A673 (cell line): ENCODE data around the gene MAPK8IP3. TPM values are rescaled to one million over a fixed set of nuclear protein-coding genes. Genes with fewer than 3 reads are reported as not detected.

Experiments used
- BruUV-seq: library from RNA; stranded (reverse); fragments of 400-500 nt; replicated peaks from 2 replicates; lab custom pipeline; 2021; lab: Mats Ljungman, UMichigan
- CTCF ChIA-PET: fragments of 300-600 bp; sonication (Branson Sonifier 250); formaldehyde crosslinking; loops from one replicate; lab custom pipeline; 2022; ENCODE audit warnings: antibody characterized with exemption; lab: Charles Lee
- POLR2A ChIA-PET: fragments of 300-600 bp; sonication (Branson Sonifier 250); formaldehyde crosslinking; loops from one replicate; lab custom pipeline; 2022; ENCODE audit warnings: antibody characterized with exemption; ENCODE audit not compliant: low non-redundant PET; lab: Charles Lee
- DNase-seq: peaks from one replicate; pipeline ENCODE4 v3.0.0-alpha.2; 2015; ENCODE audit warnings: low spot score
- H3K27ac ChIP-seq: fragments of 200-600 bp; sonication (generic); 2 replicates; pipeline ENCODE4 v1.5.1; 2016; ENCODE audit warnings: mixed run types, low read depth, mild to moderate bottlenecking, mixed read lengths, antibody characterized with exemption, low read length; ENCODE audit not compliant: poor library complexity, severe bottlenecking
- H3K27me3 ChIP-seq: fragments of 200-600 bp; sonication (generic); replicated peaks from 2 replicates; pipeline ENCODE4 v1.6.1; 2017; ENCODE audit warnings: mixed run types, low read depth, mild to moderate bottlenecking, mixed read lengths, antibody characterized with exemption, low read length; ENCODE audit not compliant: insufficient read depth, poor library complexity
- H3K36me3 ChIP-seq: fragments of 200-600 bp; sonication (generic); 2 replicates; pipeline ENCODE4 v1.6.1; 2016; ENCODE audit warnings: mixed run types, mild to moderate bottlenecking, mixed read lengths, antibody characterized with exemption, low read length; ENCODE audit not compliant: insufficient read depth, poor library complexity, severe bottlenecking
- H3K4me1 ChIP-seq: fragments of 200-600 bp; sonication (generic); 2 replicates; pipeline ENCODE4 v1.6.1; 2017; ENCODE audit warnings: mixed run types, mild to moderate bottlenecking, mixed read lengths, antibody characterized with exemption, low read length; ENCODE audit not compliant: insufficient read depth, poor library complexity, severe bottlenecking
- H3K4me3 ChIP-seq: fragments of 200-600 bp; sonication (generic); 2 replicates; pipeline ENCODE4 v1.5.1; 2016; ENCODE audit warnings: low read depth, mixed run types, mild to moderate bottlenecking, mixed read lengths, low read length; ENCODE audit not compliant: poor library complexity, severe bottlenecking
- H3K9me3 ChIP-seq: fragments of 200-600 bp; sonication (generic); 2 replicates; pipeline ENCODE4 v1.6.1; 2016; ENCODE audit warnings: mixed run types, low read depth, mild to moderate bottlenecking, mixed read lengths, antibody characterized with exemption, low read length; ENCODE audit not compliant: poor library complexity, severe bottlenecking
- CTCF ChIP-seq: fragments of 300-800, 200-600 bp; sonication (generic); conservative IDR thresholded peaks from 2 replicates; pipeline ENCODE4 v1.5.1; 2017; ENCODE audit warnings: low read depth, mild to moderate bottlenecking, antibody characterized with exemption, low read length, moderate library complexity, mixed read lengths
- EZH2 ChIP-seq: fragments of 200-600 bp; sonication (generic); IDR thresholded peaks from 2 replicates; pipeline ENCODE4 v1.6.1; 2017; ENCODE audit warnings: borderline replicate concordance, low read depth, mild to moderate bottlenecking, mixed read lengths, antibody characterized with exemption, low read length; ENCODE audit not compliant: poor library complexity, severe bottlenecking
- intact Hi-C: fragments of 100-400 bp; cut with micrococcal nuclease; formaldehyde crosslinking; loops from one replicate; pipeline ENCODE4 v1.10.0; 2022; ENCODE audit not compliant: unreplicated experiment
- total RNA-seq: library from RNA; stranded (reverse); gene quantifications from 2 replicates; pipeline ENCODE4 v1.2.3, GENCODE V29; 2021

The MAPK8IP3 gene
- total RNA-seq, 1 experiment from 2014 or later: 69.2 TPM

- no TSS peak for BruUV-seq
- DNase-seq: no peak
- POLR2A ChIA-PET: no interaction called here
- no peaks in the 10 kb centered on the region for H3K9me3 ChIP-seq
- TF ChIP-seq EZH2 (no peak), CTCF (no peak)
- no peaks in the 10 kb centered on the region for H3K27me3 ChIP-seq
- H3K36me3 ChIP-seq: peaks cover 81% of the 10 kb centered on the region
- no peak overlapping the region for H3K4me3 ChIP-seq
- intact Hi-C loops: no loop called here
- H3K4me1 ChIP-seq: no peaks in the 10 kb centered on the region
- no peak overlapping the region for H3K27ac ChIP-seq
- CTCF ChIA-PET: no interaction called here
These were observed 38.7 kb upstream of the MAPK8IP3 start for GRCh38 chr16:1667271-1667670.

- ChIA-PET CTCF (interaction anchor here (0.6 kb wide), 1 partner anchor 1044 kb away, joined by 3 read pairs; no protein-coding TSS in a partner anchor), POLR2A (no interaction called here)
- no peaks in the 10 kb centered on the region for H3K4me1 ChIP-seq
- no peak overlapping the region for H3K27ac ChIP-seq
- BruUV-seq: no TSS peak
- intact Hi-C loops: no loop called here
- H3K4me3 ChIP-seq: no peak overlapping the region
- TF ChIP-seq EZH2 (no peak), CTCF (no peak)
- DNase-seq: no peak
- H3K27me3 ChIP-seq: no peaks in the 10 kb centered on the region
- H3K9me3 ChIP-seq: no peaks in the 10 kb centered on the region
- peaks cover 78% of the 10 kb centered on the region for H3K36me3 ChIP-seq
These were observed 38.1 kb upstream of the MAPK8IP3 start for GRCh38 chr16:1667916-1668315.

DNA sequence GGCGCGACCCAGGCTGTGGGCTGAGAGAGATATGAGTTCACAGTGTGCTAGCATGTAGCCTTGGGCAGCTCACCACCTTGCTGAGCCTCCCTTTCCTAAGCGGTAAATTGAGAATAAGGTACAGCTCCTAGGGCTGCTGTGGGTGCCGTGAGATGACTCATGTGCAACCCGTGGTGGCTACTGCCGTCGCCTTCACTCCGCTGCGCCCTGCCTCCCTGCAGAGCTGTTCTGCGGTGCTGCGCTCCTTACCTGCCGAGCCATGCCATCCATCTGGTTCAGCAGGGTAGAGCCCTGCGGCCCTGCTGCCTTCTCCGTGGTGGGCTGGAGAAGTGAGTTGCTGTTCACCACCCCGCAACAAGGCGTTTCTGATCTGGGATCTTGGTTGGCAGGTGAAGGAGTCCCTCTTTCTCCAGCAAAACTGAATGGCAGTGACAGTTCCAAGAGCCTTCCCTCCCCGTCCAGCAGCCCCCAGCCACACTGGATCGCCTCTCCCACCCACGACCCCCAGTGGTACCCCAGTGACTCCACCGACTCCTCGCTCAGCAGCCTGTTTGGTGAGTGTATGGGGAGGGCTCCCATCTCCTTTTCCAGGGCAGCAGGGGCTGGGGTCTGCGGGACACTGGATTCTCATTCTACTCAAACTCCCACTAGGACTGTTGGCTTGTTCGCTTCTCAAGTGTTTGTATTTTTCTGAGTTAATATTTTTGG, 37.2 kb upstream of the MAPK8IP3 start:
- ChIA-PET POLR2A (no interaction called here), CTCF (no interaction called here)
- BruUV-seq: no TSS peak
- no peaks in the 10 kb centered on the region for H3K9me3 ChIP-seq
- H3K36me3 ChIP-seq: peaks cover 75% of the 10 kb centered on the region
- no peak overlapping the region for H3K4me3 ChIP-seq
- no peak overlapping the region for H3K27ac ChIP-seq
- DNase-seq: no peak
- intact Hi-C loops: no loop called here
- H3K27me3 ChIP-seq: no peaks in the 10 kb centered on the region
- H3K4me1 ChIP-seq: no peaks in the 10 kb centered on the region
- TF ChIP-seq CTCF (no peak), EZH2 (no peak)
